WERI-Rb-1 (cell line): ENCODE data around the gene ZKSCAN3.
A peak's percentile ranks its signal among the peaks of the same experiment; 100 is the strongest.

Experiments
- DNase-seq: peaks from one replicate; pipeline ENCODE4 v3.0.0-alpha.2; 2020
- H3K27ac ChIP-seq: fragments of 250-450 bp; sonication (Bioruptor Pico); 2 replicates; pipeline ENCODE4 v1.5.1; 2020; ENCODE audit warnings: mild to moderate bottlenecking, moderate library complexity
- H3K27me3 ChIP-seq: fragments of 250-450 bp; sonication (Bioruptor Pico); 2 replicates; pipeline ENCODE4 v1.5.1; 2021; ENCODE audit warnings: mild to moderate bottlenecking, low read depth, moderate library complexity; ENCODE audit not compliant: insufficient read depth, severe bottlenecking
- H3K36me3 ChIP-seq: fragments of 250-450 bp; sonication (Bioruptor Pico); 2 replicates; pipeline ENCODE4 v1.5.1; 2020; ENCODE audit warnings: mild to moderate bottlenecking, moderate library complexity
- H3K4me3 ChIP-seq: 2 replicates; pipeline ENCODE4 v1.5.1; 2011; ENCODE audit warnings: low read depth, mild to moderate bottlenecking, control low read depth, low read length
- H3K9me3 ChIP-seq: fragments of 250-450 bp; sonication (Bioruptor Pico); 2 replicates; pipeline ENCODE4 v1.5.1; 2021; ENCODE audit warnings: mild to moderate bottlenecking, moderate library complexity; ENCODE audit not compliant: severe bottlenecking
- CTCF ChIP-seq: IDR thresholded peaks from 2 replicates; pipeline ENCODE4 v1.5.1; 2011; ENCODE audit warnings: low read depth, mild to moderate bottlenecking, control low read depth, inconsistent platforms, low read length

The ZKSCAN3 gene

GRCh38 chr6:28340310-28341095 lies 9.2 kb upstream of the ZKSCAN3 start:
- no peak for DNase-seq
- peaks cover 5% of the 10 kb centered on the region; the same call in 1 of the 2 replicates for H3K36me3 ChIP-seq
- no peaks in the 10 kb centered on the region for H3K9me3 ChIP-seq
- TF ChIP-seq CTCF = no peak
- no peak overlapping the region for H3K4me3 ChIP-seq
- no peak overlapping the region for H3K27ac ChIP-seq
- H3K27me3 ChIP-seq = no peaks in the 10 kb centered on the region

GRCh38 chr6:28343898-28344677 lies 5.7 kb upstream of the ZKSCAN3 start:
- DNase-seq = no peak
- H3K36me3 ChIP-seq = no peaks in the 10 kb centered on the region
- no peak overlapping the region for H3K4me3 ChIP-seq
- H3K27me3 ChIP-seq = no peaks in the 10 kb centered on the region
- H3K27ac ChIP-seq = no peak overlapping the region
- TF ChIP-seq CTCF = no peak
- no peaks in the 10 kb centered on the region for H3K9me3 ChIP-seq

- no peak for DNase-seq
- no peaks in the 10 kb centered on the region for H3K9me3 ChIP-seq
- H3K27ac ChIP-seq = no peak overlapping the region
- no peaks in the 10 kb centered on the region for H3K36me3 ChIP-seq
- H3K4me3 ChIP-seq = no peak overlapping the region
- no peaks in the 10 kb centered on the region for H3K27me3 ChIP-seq
- no peak for TF ChIP-seq CTCF
These were observed 4.5 kb upstream of the ZKSCAN3 start for GRCh38 chr6:28345201-28345600.

- TF ChIP-seq CTCF = no peak
- Histone ChIP-seq H3K4me3 (no peak overlapping the region), H3K27ac (no peak overlapping the region), H3K9me3 (no peaks in the 10 kb centered on the region), H3K36me3 (no peaks in the 10 kb centered on the region), H3K27me3 (no peaks in the 10 kb centered on the region)
- no peak for DNase-seq
These were observed 2.6 kb upstream of the ZKSCAN3 start for GRCh38 chr6:28347119-28347518.

GRCh38 chr6:28349344-28349891 lies 329 bp upstream of the ZKSCAN3 start:
- peak overlapping the region; percentile 75 for H3K27ac ChIP-seq
- H3K27me3 ChIP-seq = no peaks in the 10 kb centered on the region
- no peak for TF ChIP-seq CTCF

More at GRCh38 chr6:28349344-28349891, 329 bp upstream of the ZKSCAN3 start:
- Histone ChIP-seq H3K4me3 (peak overlapping the region; percentile 99), H3K36me3 (no peaks in the 10 kb centered on the region), H3K9me3 (no peaks in the 10 kb centered on the region)
- no peak for DNase-seq
